ENCODE results near the gene FBLN2. TPM values are rescaled to one million over a fixed set of nuclear protein-coding genes. Genes with fewer than 3 reads are reported as not detected.
A peak's percentile ranks its signal among the peaks of the same experiment; 100 is the strongest.

The FBLN2 gene
- total and polyA plus RNA-seq, 4 donors = 4.3 to 43.4 (median 21.1) TPM

DNA sequence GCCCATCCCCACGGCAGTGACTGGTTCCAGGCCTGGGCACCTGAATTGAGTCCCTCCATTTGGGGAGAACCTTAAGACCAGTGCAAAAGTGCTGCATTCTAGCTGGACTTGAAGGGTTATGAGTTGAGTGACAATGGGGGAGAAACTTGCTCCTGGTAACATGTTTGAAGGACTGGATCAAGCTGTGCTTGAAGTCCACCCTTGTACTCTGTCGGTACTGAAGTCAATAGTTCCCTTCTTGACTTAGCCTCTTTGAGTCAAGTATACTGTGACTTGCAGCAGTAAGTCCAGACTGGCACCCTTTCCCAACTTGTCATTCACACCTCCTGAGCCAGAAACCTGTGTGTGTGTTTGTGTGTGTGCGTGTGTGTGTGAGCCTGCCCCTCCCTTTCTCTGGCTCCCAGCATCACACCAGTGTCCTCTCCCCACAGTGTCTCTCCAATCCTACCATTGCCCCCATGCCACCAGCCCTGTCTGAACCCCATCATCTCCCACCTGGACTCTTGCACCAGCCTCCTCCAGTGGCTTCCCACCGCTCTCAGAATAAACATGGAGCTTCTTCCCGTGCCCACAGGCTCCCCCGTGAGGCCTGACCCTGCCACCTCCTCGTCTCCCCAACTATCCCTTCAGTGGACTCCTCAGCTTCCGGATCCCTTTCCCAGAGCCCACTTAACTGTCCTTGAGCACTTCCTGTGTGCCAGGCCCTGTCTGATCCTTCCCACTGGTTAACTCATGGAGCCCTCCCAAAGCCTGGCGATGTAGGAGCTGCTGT lies 10.2 kb upstream of the FBLN2 start:
- Histone ChIP-seq H3K36me3 (ENCODE audit: control insufficient read depth in 4 of 4, insufficient read depth in 4 of 4, low read length in 4 of 4) (no peaks in the 10 kb centered on the region), H3K9me3 (ENCODE audit: control insufficient read depth in 4 of 4, insufficient read depth in 3 of 4, low read length in 3 of 4) (no peaks in the 10 kb centered on the region), H3K27ac (ENCODE audit: low read depth in 1 of 2, low read length in 1 of 2) (no peak overlapping the region), H3K4me3 (no peak overlapping the region), H3K27me3 (ENCODE audit: control insufficient read depth in 3 of 3, insufficient read depth in 3 of 3, low read length in 2 of 3) (no peaks in the 10 kb centered on the region), H3K4me1 (ENCODE audit: control insufficient read depth in 5 of 5, insufficient read depth in 5 of 5, low read length in 5 of 5) (peaks cover 0 to 26% (median 3%) of the 10 kb centered on the region in 5 donors), H3K9ac (ENCODE audit: insufficient read depth in 1 of 2, low read length in 2 of 2) (no peak overlapping the region)
- ATAC-seq (ENCODE audit: insufficient read depth, low FRiP score) (no peak), DNase-seq (no peak)
- 81 to 84% methylated on average over 9 of the region's 9 CpGs for WGBS, 2 donors
- TF ChIP-seq, protein P1, sequence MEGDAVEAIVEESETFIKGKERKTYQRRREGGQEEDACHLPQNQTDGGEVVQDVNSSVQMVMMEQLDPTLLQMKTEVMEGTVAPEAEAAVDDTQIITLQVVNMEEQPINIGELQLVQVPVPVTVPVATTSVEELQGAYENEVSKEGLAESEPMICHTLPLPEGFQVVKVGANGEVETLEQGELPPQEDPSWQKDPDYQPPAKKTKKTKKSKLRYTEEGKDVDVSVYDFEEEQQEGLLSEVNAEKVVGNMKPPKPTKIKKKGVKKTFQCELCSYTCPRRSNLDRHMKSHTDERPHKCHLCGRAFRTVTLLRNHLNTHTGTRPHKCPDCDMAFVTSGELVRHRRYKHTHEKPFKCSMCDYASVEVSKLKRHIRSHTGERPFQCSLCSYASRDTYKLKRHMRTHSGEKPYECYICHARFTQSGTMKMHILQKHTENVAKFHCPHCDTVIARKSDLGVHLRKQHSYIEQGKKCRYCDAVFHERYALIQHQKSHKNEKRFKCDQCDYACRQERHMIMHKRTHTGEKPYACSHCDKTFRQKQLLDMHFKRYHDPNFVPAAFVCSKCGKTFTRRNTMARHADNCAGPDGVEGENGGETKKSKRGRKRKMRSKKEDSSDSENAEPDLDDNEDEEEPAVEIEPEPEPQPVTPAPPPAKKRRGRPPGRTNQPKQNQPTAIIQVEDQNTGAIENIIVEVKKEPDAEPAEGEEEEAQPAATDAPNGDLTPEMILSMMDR (IDR thresholded peaks at IDR 0.05; ENCODE audit: control extremely low read depth, extremely low read depth) = no peak

DNA sequence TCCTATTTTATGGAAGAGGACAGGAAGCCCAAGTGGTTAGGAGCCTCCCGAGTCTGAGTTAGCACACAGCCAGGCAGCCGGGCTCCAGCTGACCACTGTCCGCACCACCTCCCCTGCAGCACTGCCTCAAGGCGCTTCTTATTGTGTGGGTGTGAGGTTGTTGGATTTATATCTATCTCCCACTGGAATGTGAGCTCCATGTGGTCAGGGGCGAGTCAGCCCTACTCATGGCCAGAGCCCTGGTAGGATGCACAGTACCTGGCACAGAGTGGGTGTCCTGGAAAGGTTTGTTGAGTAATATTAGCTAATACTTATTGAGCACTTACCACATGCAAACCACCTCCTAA lies 9.7 kb upstream of the FBLN2 start:
- peaks cover 0 to 26% (median 3%) of the 10 kb centered on the region in 5 donors for H3K4me1 ChIP-seq (ENCODE audit: control insufficient read depth in 5 of 5, insufficient read depth in 5 of 5, low read length in 5 of 5)

DNA sequence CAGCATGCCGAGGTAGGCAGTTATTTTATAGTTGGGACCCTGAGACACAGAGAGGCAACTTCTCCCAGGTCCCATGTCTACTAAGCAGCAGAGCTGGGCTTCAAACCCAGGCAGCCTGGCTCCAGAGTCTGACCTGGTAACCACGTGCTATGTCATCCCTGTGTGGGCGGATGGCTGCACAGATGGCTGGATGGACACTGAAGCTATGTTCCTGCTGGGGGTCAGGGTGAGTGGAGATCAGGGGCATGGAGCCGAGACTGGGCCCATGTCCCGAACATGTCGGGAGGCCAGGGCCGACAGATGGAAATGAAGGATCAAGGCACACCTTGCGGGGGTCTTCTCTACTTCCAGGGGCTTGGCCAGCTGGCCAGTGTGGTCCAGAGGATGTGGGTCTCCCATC lies 9.3 kb upstream of the FBLN2 start:
- H3K27me3 ChIP-seq (ENCODE audit: control insufficient read depth in 3 of 3, insufficient read depth in 3 of 3, low read length in 2 of 3) = no peaks in the 10 kb centered on the region
- H3K36me3 ChIP-seq (ENCODE audit: control insufficient read depth in 4 of 4, insufficient read depth in 4 of 4, low read length in 4 of 4) = no peaks in the 10 kb centered on the region
- H3K27ac ChIP-seq (ENCODE audit: low read depth in 1 of 2, low read length in 1 of 2) = no peak overlapping the region
- peaks cover 0 to 26% (median 3%) of the 10 kb centered on the region in 5 donors for H3K4me1 ChIP-seq (ENCODE audit: control insufficient read depth in 5 of 5, insufficient read depth in 5 of 5, low read length in 5 of 5)
- H3K4me3 ChIP-seq = no peak overlapping the region
- 80 to 82% methylated on average over 8 of the region's 8 CpGs for WGBS, 2 donors
- TF ChIP-seq, protein P1 (IDR thresholded peaks at IDR 0.05; ENCODE audit: control extremely low read depth, extremely low read depth) = no peak
- H3K9ac ChIP-seq (ENCODE audit: insufficient read depth in 1 of 2, low read length in 2 of 2) = no peak overlapping the region
- no peak for ATAC-seq (ENCODE audit: insufficient read depth, low FRiP score)
- no peaks in the 10 kb centered on the region for H3K9me3 ChIP-seq (ENCODE audit: control insufficient read depth in 4 of 4, insufficient read depth in 3 of 4, low read length in 3 of 4)
- DNase-seq = no peak

More for the DNA sequence above, 9.7 kb upstream of the FBLN2 start:
- Histone ChIP-seq H3K4me3 (no peak overlapping the region), H3K9ac (ENCODE audit: insufficient read depth in 1 of 2, low read length in 2 of 2) (no peak overlapping the region), H3K27ac (ENCODE audit: low read depth in 1 of 2, low read length in 1 of 2) (no peak overlapping the region), H3K9me3 (ENCODE audit: control insufficient read depth in 4 of 4, insufficient read depth in 3 of 4, low read length in 3 of 4) (no peaks in the 10 kb centered on the region), H3K36me3 (ENCODE audit: control insufficient read depth in 4 of 4, insufficient read depth in 4 of 4, low read length in 4 of 4) (no peaks in the 10 kb centered on the region), H3K27me3 (ENCODE audit: control insufficient read depth in 3 of 3, insufficient read depth in 3 of 3, low read length in 2 of 3) (no peaks in the 10 kb centered on the region)
- 81 to 93% methylated on average over 5 of the region's 5 CpGs for WGBS, 2 donors
- ATAC-seq (ENCODE audit: insufficient read depth, low FRiP score) (no peak), DNase-seq (peak in 1 of 3 donors; percentile 56)
- TF ChIP-seq, protein P1 (IDR thresholded peaks at IDR 0.05; ENCODE audit: control extremely low read depth, extremely low read depth) = no peak

Measured in lung (tissue), 12 donors.